GM18858 (cell line): Measurements from ENCODE around the gene CD99.
"Not testable (repeated sequence)": the region's sequence is repeated elsewhere in the genome, so short reads cannot be mapped to it uniquely, and the experiment has no call there.

ENCODE experiments used
- ATAC-seq: cut with Tn5 transposase; IDR thresholded peaks from one replicate; pipeline ENCODE4 v1.9.1; 2021; ENCODE audit not compliant: unreplicated experiment

CD99 gene

DNA sequence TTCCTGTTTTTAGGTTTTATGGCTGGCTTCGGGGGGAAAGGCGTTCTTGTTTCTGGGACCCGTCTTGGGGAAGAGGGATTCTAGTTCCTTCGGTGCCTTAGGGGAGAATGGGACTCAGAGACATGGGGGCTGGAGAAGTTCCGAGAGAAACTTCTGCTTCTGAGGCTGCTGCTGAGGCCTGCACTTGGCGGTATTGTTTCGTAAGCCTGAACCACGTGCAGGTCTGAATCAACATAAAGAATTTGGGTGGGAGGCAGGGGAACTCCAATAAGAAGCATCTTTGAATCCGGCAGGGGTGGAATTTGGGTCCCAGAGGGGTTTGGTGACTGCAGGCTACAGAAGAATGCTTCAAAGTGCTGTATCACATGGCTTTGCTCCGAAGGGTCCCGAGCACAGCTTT is 75.8 kb downstream of the CD99 start:
- no peak for ATAC-seq

- no peak for ATAC-seq
These were observed 76.7 kb downstream of the CD99 start for GRCh38 chrX:2767631-2768455.

GRCh38 chrX:2769615-2770014 is 78.5 kb downstream of the CD99 start:
- ATAC-seq, result no peak

- ATAC-seq, result not testable (repeated sequence)
These were observed 82.3 kb downstream of the CD99 start for GRCh38 chrX:2773166-2774055.

DNA sequence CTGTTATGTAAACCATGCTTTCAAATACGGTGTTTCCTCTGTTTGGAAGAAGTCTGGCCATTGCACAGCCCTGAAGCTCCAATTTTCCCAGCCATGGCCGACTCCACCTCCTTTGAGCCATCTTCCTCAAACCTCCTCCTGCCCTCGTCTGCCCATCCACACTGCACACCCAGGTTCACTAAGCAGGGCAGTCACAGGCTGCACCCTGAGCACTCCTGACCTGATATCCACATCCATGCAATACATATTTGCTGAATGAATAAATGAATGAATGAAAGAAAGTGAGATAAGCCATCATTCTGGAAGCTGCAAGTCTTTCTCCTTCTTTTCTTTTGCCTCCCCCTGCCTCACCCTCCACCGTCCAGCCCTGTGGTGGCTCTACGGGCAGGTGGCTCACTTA is 83.0 kb downstream of the CD99 start:
- no peak for ATAC-seq

DNA sequence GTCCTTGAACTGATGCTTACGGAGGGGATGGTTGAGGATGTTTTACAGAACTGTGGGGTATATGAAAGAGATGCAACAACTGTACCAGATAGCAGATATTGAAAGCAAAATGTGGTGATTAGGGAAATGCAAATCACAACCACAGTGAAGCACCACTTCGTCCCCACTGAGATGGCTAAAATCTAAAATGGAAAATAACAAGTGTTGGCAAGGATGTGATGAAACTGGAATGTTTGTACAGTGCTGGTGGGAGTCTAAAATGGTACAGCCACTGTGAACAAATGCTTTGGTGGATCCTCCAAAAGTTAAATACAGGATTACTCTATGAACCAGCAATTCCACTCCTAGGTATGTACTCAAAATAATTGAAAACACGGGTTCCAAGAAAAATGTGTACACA is 83.7 kb downstream of the CD99 start:
- ATAC-seq, result no peak

DNA sequence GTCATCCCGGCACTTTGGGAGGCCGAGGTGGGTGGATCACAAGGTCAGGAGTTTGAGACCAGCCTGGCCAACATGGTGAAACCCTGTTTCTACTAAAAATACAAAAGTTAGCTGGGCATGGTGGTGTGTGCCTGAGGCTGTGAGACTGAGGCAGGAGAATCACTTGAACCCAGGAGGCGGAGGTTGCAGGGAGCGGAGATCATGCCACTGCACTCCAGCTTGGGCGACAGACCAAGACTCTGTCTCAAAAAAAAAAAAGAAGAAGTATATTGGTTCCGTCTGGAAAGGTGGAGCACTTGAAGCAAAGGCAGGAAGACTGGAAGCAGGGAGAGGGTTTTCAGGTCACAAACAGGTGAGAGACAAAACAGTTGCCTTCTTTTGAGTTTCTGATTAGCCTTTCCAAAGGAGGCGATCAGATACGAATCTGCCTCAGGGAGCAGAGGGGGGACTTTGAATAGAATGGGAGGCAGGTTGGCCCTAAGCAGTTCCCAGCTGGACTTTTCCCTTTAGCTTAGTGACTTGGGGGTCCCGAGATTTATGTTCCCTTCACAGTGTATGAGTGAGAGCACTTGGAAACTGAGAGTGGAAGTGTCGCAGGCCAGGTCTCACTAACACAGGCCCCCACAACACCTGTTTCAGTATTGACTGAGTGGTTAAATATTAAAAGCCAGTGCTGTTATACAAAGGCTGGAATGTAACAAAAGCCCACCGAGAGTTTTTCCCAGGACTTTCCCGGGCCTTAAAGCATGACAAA is 89.6 kb downstream of the CD99 start:
- ATAC-seq, result not testable (repeated sequence)

DNA sequence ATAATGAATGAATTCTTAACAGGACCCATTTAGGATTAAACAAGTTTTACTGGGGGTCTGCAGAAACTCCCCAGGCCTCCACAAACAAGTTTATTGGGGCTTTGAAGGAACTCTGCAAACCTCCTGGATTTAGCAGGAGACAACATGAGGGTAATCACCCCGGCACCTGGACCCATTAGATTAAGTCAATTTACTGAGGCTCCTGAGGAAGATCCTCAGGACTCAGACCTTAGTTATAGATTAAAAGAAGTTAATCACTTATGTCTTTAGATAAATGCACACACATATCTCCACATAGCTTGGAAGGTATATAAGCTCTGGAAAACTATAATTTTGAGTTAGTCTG is 90.1 kb downstream of the CD99 start:
- ATAC-seq, result no peak

DNA sequence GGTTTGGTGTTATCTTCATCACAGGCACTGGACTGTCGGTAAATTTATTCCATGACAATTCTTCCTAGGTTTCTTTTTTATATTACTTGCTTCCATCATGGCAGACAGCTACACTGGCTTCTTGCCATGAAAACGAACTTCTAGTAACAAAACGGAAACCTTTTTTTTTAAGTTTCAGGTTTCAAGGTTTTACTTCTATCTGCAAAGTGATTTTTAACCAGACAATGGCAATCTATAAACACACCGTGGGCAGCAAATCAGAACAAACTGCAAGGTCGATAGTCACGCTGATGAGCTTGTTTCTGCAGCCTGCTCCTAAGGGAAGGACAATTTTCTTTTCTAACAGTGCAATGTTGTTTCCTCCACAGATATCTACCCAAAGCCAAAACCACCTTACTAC is 90.6 kb downstream of the CD99 start:
- ATAC-seq, result no peak

DNA sequence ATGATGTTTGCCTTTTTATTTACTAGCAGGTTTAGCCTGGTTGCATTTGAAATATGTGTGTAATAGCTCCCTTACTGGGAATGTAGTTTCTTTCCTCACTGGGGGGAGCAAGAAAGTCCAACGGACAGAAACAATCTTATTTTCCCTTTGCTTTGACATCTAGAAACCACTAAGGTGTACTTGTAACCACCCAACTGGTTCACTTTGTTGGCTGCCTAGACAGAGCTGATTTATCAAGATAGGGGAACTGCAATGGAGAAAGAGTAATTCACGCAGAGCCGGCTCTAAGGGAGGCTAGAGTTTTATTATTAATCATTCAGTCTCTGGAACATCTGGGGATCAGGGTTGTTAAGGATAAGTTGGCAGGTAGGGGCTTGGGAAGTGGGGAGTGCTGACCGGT is 91.1 kb downstream of the CD99 start:
- no peak for ATAC-seq

GRCh38 chrX:2782778-2783177 is 91.7 kb downstream of the CD99 start:
- no peak for ATAC-seq

- no peak for ATAC-seq
These were observed 92.9 kb downstream of the CD99 start for GRCh38 chrX:2784026-2784425.

GRCh38 chrX:2785538-2785937 is 94.4 kb downstream of the CD99 start:
- no peak for ATAC-seq

DNA sequence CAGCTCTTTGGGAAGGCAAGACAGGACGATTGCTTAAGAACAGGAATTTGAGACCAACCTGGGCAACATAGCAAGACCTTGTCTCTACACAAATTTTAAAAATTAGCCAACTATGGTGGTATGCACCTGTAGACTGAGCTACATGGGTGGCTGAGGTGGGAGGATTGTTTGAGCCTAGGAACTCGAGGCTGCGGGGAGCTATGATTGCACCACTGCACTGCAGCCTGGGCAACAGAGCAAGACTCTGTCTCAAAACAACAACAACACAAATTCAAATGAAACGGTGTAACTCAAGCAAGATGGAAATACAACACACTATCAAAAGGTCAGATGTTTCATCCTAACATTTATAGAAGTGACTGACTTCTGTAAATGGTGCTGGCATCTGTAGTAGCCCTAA is 97.9 kb downstream of the CD99 start:
- ATAC-seq, result no peak

GRCh38 chrX:2789569-2789968 is 98.5 kb downstream of the CD99 start:
- ATAC-seq, result no peak
